ENCODE results near the gene CMIP.

The CMIP gene

DNA sequence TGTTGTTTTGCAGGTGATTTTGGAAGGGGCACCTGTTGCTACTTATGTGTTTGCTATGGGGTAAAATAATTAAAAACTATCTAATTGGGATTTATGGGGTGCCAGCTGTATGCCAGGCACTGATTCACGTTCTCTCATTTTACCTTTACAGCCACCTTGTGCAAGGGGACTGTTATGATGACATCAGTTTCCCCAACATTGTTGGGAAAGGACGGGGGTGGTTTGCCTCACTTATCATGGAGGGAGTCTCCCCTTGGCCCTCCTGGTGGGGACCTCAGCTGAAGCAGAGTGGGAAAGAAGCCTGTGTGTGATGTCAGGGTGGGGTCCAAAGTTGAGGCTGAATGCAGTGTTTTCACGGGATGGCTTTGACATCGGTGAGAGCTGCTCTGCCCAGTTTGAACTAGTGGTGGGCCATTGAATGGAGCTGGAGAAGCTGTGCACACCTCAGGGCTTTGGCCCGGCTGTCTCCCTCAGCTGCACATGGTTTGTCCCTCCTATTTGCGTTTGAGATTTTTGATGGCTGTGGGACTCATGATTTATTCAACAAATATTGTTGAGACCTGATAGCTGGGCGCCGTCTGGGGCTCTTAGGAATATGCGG, 36.1 kb downstream of the CMIP start:
- DNase-seq = no peak

DNA sequence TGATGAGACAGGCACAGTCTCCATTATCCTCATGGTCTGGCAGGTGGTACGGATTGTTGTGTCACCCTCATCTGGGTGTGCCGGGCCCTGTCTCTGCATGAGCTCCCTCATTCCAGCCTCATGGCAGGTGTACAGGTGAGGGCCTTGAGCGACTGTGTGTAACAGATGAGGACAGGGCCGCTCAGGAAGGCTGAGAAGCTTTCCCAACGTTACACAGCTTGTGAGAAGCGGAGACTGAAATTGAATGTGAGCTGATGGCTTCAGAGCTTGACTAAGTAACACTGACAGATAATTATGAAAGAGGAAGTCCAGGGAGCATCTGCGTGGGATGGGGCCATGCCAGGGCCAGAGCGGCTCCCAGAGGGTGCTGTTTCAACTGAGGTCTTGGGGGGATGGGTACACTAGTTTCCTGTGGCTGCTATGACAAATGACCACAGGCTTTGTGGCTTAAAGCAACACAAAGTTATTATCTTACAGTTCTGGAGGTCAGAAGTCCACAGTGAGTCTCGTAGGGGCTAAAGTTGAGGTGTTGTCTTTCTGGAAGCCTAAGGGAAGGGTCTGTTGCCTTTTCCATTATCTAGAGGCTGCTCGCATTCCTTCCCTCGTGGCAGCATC, 36.7 kb downstream of the CMIP start:
- DNase-seq = no peak

DNA sequence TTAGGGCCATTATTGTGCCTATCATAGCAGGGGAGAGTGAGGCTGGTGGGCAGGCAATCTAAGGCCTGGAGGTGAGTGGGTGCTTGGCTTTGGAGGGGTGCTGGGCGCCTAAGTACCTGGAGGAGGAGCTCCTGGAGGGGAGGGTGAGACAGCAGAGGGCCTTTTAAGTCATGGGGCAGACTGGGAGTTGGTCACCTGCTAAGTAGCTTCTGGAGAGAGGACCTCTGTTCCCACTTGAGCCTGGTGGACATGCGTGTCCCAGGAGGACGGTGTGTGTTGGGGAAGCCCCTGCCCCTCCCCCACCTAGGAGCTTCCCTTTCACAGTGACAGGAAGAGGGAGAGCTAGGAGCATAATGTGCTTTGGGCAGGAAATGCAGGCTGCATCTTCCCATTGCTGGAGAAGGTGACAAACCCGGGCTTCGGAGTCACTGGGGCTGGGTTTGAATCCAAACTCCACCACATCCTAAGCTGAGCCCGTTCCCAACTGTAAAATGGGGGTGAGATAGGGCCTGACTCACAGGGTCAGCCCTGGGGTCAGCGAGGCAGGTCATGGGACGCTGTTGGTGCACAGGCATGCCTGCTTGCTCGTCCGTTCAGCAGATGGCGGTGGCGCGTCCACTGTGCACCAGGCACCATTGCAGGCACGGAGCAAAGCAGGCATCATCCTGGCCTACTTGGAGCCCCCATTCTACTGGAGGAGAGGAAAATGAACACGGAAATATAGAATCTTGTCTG, 37.9 kb downstream of the CMIP start:
- no peak for DNase-seq

DNA sequence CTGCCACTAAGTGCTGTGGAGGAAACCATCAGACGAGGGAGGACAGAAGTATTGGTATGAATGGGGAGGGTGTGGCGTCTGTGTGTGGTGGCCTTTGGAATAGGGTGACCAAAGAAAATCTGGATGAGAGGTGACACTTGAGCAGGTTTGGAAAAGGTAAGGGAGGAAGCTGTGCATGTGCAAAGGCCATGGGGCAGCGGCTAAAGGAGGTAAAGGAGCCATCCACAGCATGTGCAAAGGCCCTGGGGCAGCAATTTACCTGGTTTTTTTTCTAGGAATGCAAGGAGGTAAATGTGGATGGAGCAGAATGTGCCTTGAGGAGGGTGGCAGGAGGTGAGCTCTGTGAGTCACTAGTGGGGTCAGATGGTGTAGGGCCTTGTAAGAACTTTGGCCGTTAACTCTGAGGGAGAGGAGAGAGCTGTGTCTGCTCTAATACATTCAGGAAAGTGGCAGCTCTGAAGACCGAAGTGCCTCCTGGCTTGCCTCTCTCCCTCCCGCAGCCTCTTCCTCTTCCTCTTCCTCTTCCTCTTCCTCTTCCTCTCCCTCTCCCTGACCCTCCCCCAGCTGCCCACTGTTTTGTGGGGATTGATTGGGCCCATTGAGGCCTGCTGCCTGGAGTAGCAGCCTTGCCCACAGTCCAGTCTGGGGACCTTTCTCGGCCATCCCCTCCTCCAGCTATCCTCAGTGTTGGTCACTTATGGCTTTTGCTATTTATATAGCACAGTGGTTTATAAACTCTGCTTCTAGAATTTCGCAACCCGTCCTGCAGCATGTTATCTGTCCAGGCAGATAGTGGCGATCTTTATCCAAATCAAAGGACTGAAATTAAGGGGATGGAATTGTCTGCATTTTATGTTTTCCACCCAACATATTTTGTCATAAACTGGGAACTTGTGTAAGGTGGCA, 38.7 kb downstream of the CMIP start:
- no peak for DNase-seq

DNA sequence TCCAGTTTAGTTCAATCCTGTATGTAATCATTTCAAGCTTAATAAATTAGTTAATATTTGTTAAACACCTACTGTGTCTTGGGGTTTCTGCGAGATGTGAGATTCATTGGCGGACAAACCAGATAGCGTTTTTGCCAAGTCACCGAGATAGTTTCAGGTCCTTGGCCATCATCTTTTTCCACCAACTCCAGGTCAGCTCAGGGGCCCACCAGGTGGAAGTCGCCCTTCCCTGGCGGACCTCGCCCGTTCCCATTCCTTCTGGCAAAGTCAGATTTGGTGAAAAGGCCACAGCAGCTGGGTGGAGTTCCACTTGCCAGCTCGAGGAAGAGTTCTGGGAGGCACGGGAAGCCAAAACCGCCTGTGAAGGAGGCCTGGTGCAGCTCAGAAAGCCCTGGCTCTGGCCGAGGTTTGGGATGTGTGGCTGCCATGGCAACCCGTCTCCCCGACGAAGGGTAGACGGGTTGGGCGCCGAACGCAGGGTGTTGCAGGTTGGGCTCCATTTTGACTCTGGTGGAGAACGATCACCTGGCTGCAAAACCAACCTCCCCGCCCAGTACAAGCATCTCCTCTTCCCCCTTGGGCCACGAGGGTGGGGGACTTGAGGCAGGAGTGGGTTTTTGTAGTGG, 39.5 kb downstream of the CMIP start:
- no peak for DNase-seq

DNA sequence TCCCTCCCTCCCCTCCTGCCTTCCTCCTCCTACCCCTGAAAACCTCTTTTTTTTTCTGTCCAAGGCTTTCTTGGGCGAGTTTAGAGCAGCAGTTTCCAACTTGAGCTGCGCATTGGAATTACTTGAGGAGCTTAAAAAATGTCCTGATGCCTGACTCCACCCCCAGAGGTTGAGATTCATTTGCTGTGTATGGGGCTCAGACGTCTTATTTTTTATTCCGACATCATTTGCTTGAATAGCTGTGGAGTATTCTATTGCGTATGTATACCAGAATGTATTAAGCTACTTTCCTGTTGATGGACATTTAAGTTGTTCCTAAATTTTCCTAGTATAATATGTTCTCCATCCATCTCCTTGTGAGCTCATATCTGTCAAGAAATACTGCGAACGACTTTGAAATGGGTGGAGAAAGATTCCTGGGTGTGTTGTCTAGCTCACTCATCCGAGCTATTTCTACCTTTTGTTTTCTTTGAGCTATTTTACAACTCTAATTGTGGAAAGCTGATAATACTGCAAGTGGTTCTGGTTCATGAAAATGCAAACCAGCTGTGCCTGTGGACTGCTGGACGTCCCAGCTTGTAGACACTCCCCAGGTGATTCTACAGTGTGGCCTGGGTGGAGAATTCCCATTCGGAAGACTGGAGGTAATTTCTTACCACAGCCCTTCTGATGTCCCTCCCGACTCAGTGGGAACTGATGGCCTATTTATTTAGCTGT, 40.5 kb downstream of the CMIP start:
- no peak for DNase-seq

DNA sequence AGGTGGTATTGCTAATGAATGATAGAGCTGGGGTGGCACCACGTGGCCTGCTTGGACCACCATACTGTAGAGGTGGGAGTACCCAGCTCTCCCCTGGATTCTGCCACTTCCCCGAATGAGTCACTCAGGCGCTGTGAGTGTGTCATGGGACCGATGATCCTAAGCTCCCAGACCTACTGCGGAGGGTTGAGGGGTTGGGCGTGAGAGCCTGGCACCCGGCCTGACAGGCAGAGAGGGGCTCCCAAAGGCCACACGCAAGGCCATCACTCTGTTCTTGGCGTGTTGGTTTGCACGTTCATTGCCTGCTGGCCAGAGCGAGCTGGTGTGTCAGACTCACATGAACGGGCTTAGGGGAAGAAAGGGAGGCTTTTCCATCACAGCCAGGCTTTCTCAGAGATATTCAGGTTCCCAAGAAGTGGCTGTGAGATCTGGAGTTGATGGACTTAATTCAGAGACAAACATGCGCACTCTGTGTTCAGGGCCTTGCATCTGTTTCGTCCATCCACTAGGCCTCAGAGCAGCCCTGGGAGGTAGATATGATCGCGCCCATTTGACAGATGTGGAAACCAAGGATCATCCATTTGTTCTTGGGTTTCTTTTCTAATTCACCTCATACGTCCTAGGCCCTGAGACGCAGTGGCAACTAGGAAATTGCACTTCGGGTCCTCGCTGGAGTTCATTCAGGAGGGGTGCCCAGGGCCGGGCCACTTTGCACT, 41.4 kb downstream of the CMIP start:
- DNase-seq = no peak

DNA sequence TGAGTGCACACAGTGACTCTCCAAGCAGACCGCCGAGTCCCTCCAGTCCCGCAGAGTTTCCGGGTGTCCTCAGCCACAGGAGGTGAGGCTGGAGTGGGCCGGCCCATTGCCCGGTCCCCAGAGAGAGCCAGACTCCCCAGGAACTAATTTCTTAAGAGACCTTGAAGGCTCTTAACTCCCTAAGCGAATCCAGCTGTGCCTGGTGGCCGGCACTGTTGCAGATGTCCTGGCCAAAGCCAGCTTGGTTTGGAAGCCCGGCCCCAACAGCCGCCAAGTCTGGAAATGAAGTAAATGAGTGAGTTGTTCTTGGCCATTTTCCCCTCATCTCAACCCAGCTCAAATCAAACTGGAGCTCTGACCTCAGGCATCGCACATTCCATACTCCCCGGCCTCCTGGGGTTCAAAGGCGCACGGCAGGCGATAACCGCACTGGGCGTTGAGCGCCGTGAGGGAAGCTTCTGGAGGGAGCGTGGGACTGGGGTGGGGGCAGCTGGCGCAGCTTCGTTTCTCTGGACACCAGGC, 42.0 kb downstream of the CMIP start:
- peak; percentile 39 for DNase-seq

DNA sequence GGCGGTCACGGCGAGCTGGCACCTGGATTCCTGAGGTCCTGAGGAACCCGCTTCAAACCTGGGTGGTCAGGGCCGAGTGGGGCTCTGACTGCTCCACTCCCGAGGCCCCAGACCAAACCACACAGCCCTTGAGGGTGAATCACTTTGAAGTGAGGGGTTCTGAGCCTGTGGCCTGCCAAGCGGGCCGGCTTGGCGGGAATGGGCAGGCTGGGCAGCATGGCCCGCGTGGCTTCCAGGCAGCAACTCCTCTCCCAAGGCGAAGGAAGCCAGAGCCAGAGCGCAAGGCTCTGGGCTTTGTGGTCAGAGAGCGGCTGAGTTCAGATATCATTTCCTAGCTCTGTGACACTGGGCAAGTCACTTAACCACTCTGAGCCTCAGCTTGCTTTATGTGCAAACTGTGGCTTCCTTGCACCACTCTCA, 42.7 kb downstream of the CMIP start:
- no peak for DNase-seq

DNA sequence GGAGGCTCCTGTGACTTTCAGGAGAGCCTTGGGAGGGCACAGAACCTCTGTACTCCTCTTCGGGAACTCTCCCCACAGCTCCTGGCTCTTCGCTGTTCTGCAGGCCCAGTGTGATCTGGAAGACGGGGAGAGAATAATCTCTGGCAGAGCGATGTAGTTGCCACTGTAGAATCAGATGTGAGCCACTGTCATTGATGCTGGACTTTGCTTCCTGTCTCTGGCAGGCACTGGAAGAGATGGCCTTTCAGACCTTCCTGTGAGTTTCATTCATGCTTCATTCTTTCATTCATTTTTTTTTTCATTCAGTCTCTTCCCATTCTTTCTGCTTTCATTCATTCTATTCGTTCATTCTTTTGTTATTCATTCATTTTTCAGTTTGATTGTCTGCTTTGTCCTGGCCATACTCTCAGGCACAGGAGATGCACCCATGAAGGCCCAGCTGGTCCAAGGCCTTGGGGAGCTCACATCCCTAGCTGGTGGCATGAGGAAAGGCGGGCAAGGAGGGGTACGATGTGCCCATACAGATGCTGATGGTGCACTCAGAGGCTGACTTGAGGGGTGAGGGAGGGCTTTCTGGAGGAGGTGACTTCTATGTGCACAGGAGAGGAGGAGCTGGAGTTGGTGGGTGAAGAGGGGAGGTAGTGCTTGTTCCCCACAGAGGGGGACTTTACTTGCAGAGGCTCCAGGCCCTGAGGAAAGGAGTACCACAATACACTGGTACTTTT, 44.2 kb downstream of the CMIP start:
- DNase-seq = no peak

DNA sequence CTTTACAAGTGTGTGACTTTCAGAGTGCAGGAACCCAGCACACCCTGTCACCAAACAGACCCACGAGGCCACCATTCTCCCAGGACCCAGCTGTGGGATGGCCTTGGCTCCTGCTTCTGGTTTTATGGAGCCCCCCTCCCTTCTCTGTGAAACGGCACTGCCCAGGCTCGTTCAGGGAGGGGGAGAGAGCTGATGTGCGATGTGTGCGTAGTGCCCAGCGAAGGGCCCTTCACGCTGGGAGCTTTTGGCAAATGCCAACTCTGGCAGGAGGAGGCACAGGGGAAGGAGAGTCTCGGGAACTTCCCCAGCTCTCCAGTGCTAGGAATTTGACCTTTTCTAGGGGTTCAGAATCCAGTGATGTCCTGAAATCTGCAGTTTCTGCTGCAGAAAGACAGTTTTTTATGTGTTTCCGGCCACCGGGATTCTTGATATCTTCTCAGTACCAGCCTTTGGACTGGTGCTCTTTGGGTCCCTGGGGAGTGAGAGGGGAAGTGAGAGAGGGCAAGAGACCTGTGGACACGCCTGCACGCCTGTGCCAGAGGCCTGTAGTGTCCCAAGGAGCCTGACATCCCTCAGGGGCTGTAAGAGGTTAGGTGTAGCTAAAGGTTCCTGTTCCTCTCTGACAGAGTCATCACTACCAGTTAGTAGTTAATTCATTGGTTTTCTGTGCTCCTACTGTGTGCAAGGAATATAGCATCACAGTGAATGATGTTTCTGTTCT, 45.1 kb downstream of the CMIP start:
- DNase-seq = no peak

DNA sequence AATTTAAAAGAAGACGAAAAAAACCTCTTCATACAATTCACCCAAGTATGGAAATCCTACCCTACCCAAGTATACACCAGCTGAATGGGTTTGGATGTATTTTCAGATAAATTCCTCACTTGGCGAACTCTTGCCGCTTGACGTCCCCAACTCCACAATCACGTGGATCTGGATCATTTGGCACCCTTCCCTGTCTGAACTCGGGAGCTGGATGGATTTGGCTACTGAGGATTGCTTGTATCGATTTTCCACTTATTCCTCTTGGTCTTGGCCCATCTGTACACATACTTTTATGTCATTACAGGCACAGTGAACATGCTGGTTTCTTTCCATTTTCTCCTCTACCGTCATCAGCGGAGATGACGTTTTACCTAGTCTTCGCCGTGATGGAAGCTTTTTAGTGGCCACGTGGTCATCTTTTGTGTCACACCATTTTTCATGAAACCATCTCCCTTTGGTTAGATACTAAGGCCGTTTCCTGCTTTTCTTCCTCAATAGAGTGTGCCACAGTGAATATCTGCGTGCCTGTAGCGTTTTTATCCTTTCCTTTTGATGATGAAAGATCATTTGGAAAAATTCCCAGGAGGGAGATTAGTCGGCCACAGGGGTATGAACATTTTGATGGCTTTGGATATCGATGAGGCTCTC, 47.1 kb downstream of the CMIP start:
- DNase-seq = peak; percentile 61

DNA sequence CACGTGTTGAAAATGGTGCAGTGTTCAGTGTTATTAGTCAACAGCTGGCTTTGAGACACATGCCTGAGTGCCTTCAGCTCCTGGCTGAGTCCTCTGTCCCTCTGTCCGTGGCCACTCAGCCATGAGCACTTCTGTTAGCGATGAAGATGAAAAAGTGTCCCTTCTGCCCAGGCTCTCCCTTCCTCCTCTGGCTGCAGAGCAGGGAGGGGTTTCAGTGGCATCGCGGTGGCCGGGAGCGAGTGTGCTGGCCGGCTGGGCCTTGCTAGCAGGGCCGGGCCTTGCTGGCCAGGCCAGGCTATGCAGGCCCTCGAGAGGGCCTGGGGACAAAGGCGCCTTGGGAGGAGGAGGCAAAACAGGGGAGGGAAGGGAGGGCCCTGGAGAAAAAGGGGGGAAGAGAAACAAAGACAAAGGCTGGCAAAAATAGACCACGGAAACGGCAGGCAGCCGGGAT, 47.7 kb downstream of the CMIP start:
- DNase-seq = no peak

DNA sequence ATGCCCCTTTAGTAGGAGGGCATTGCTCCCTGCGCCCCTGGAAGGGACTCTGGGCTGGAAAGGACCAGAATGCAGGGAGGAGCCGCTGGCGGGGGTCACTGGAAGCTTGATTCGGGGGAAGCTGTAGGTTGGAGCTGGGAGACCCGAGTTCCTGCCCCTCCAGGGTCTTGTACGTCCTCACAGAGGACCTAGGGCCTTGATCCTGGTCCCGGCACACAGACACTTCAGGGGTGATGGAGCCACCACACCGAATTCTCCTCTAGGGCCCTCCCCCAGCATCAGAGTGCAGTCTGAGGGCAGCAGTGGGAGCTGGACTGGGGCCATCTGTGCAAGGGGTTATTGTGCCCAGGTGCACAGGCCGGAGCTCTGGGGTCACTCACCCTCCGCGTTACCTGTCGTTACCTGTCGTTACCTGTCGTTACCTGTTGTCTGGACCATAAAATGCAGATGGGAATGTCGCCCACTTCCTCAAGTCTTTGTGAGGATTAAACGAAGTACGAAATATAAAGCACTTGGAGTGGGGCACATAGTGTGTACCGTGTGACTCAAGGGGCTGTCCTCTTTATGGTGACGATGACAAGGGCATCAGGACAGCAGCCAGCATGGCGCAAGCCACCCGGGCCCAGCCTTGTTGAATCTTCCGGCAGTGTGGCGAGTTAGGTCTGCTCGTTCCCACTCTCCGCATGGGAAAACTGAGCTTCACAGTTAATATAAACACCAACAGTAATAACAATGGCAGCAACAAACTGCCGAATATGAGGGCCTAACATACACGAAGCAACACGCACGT, 48.6 kb downstream of the CMIP start:
- no peak for DNase-seq

DNA sequence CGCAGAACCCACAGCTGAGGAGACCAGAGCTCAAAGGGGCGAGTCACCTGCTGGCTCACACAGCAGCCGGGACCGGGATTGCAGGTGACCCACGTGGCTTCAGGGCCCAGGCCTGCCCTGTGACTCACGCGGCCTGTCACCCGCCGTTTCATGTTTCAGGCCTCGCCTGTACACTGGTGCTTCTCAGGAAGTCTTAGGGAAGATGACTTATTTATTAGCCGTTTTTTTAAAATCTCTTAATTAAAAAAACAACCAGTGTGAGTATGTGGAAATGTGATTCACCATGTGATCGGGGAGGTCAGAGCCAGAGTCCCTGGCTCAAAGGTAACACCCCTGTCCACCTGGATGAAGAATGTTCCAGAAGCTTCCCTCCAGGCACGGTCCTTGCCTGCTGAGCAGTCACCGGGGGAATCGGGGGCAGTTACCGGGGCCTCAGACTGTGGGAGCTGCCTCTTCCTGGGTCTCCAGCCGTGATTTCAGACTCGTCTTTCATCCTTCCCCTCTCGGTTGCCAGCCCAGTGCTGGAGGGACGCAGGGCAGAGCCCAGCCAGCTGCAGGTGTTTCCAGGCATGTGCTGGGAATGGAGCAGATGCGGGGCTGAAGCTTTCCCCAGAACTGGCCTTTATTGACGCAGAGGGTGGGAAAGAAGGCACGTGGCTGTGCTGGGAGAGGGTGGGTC, 49.3 kb downstream of the CMIP start:
- peak; percentile 84 for DNase-seq

DNA sequence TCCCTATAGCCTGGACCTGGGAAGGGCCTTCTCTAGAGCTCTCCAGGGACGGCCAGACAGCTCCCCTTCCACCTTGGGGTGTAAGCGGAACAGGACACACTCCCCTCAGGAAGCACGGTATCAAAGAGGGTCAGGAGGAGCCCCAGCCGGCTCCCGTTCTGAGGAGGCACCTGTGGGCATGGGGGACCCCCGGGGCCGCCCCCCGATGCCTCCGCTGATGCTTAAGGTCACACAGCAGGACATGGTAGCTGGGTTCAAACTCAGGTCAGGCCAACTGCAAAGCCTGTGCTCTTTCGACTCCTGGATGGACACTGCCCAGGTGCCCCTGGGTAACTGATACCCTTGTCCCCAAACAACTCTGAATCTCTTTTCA, 49.8 kb downstream of the CMIP start:
- no peak for DNase-seq

DNA sequence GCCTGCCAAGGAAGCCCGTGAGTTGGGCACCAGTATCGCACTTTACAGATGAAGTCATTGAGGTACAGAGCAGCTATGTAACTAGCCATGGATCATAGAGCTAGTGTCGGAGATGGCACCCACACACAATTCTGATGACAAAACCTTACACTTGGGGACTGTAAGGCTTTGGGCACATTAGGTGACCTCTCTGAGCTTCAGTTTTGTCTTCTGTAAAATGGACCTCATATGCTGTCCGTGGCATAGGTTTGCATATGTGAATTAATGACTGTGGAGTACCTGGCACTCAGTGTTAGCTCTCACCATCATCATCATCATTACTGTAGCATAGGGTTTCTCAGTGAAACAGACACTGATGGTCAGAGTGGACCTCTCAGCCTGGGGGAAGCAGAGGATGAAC, 50.3 kb downstream of the CMIP start:
- no peak for DNase-seq

Data from fibroblast of skin of abdomen (primary cell).